Measurements from ENCODE around the gene MOV10. TPM values are rescaled to one million over a fixed set of nuclear protein-coding genes. Genes with fewer than 3 reads are reported as not detected.

Gene MOV10
- total RNA-seq, 1 experiment from 2014 or later = 38.5 TPM

GRCh38 chr1:112735752-112736151 is 61.3 kb downstream of the MOV10 start:
- peak; percentile 97 for DNase-seq (ENCODE audit: low read depth)

DNA sequence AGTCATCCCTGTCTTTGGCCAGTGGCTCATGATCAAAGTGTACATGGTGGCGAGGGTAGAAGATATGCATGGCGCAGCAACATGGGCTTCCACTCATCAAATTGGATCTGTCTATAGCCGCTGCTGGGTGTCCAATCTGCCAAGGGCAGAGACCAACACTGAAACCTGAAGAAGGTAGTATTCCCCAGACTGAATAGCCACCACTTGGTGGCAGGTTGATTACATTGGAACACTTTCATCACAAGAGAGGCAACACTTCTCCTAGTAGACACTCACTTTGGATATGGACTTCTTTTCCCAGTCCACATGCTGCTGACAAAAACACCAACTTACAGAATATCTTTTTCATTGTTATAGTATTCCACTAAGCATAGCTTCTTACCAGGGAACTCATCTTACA is 63.1 kb downstream of the MOV10 start:
- DNase-seq (ENCODE audit: low read depth) = no peak

GRCh38 chr1:112743174-112744008 is 68.9 kb downstream of the MOV10 start:
- no peak for DNase-seq (ENCODE audit: low read depth)

- no peak for DNase-seq (ENCODE audit: low read depth)
These were observed 69.6 kb downstream of the MOV10 start for GRCh38 chr1:112744009-112744578.

- no peak for DNase-seq (ENCODE audit: low read depth)
These were observed 73.9 kb downstream of the MOV10 start for GRCh38 chr1:112748396-112748795.

Other genes starting within 250 kb of the MOV10 start
- 0.23 and 0.38 TPM in 2 replicates for gene WNT2B, start 165.7 kb upstream of the MOV10 start, total RNA-seq (2014; rRNA removed)
- gene ST7L, start 55.5 kb upstream of the MOV10 start, total RNA-seq (2014; rRNA removed) = 22.3 and 23.2 TPM in 2 replicates
- 314 and 346 TPM in 2 replicates for gene CAPZA1, start 54.8 kb upstream of the MOV10 start, total RNA-seq (2014; rRNA removed)
- gene RHOC, start 32.5 kb downstream of the MOV10 start, total RNA-seq (2014; rRNA removed) = 518 and 661 TPM in 2 replicates
- 0.32 and 1.1 TPM in 2 replicates for gene PPM1J, start 40.7 kb downstream of the MOV10 start, total RNA-seq (2014; rRNA removed)

All from LHCN-M2 (cell line).